Transverse colon (tissue), 3 donors: ENCODE measurements around the gene DESI2.

Experiments used
- EP300 ChIP-seq: sonication (generic); formaldehyde crosslinking; IDR thresholded peaks from one replicate; pipeline ENCODE4 v1.6.1; 2017; ENCODE audit warnings: antibody characterized with exemption, low read depth
- POLR2A ChIP-seq: fragments of 450-650 bp; IDR thresholded peaks from one replicate; pipeline ENCODE4 v1.6.1; 2016; ENCODE audit warnings: antibody characterized with exemption, mild to moderate bottlenecking, moderate library complexity
- TF ChIP-seq, protein P1 (sequence below), 5 experiments: fragments of 200-600 bp in 3 of 5; fragments of 450-650 bp in 2 of 5; sonication (generic) in 3 of 5; IDR thresholded peaks; 1 replicate in 2 of 5; 2 replicates in 3 of 5; pipeline ENCODE4 v1.5.1; 2016 to 2017; ENCODE audit warnings: antibody characterized with exemption in 5 of 5, inconsistent platforms in 3 of 5, mild to moderate bottlenecking in 2 of 5, moderate library complexity in 1 of 5

DNA sequence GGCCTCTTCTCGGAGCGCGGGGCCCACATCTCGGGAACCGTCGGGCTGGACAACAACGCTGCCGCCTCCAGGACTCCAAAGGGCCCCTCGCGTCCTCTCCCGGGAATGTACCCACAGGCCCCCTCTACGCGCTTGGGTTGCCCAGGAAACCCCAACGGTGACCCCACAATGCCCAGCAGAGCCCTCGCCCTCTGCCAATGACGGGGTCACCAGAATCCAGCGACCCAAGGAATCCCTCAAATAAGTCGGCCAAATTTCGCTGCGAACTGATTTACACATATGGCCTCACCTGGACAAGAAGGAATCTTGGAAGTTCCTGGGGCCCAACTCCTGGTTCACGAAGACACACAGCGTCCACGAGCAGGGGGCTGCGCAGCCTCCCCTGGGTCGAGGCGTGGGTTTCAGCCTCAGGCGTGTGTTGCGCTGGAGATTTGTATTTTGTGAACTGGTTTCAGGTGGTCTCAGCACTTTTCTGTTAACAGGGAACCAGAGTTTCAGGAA, 78.1 kb downstream of the DESI2 start:
- TF ChIP-seq POLR2A, result no peak
- TF ChIP-seq, protein P1, sequence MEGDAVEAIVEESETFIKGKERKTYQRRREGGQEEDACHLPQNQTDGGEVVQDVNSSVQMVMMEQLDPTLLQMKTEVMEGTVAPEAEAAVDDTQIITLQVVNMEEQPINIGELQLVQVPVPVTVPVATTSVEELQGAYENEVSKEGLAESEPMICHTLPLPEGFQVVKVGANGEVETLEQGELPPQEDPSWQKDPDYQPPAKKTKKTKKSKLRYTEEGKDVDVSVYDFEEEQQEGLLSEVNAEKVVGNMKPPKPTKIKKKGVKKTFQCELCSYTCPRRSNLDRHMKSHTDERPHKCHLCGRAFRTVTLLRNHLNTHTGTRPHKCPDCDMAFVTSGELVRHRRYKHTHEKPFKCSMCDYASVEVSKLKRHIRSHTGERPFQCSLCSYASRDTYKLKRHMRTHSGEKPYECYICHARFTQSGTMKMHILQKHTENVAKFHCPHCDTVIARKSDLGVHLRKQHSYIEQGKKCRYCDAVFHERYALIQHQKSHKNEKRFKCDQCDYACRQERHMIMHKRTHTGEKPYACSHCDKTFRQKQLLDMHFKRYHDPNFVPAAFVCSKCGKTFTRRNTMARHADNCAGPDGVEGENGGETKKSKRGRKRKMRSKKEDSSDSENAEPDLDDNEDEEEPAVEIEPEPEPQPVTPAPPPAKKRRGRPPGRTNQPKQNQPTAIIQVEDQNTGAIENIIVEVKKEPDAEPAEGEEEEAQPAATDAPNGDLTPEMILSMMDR (IDR thresholded peaks at IDR 0.05), result no peak
- TF ChIP-seq EP300, result no peak
